Endothelial cell (in vitro differentiated cells): Measurements from ENCODE around the gene HDGFL2. TPM values are rescaled to one million over a fixed set of nuclear protein-coding genes. Genes with fewer than 3 reads are reported as not detected.
A peak's percentile ranks its signal among the peaks of the same experiment; 100 is the strongest.

Experiments used
- DNase-seq: peaks from one replicate; pipeline ENCODE4 v3.0.0; 2021; ENCODE audit warnings: low spot score
- H3K27ac Mint-ChIP-seq: one replicate; pipeline ENCODE4 v1.8.0; 2021; ENCODE audit warnings: mixed read lengths, inconsistent platforms; ENCODE audit not compliant: unreplicated experiment
- H3K27me3 Mint-ChIP-seq: one replicate; pipeline ENCODE4 v1.8.0; 2021; ENCODE audit warnings: mild to moderate bottlenecking, moderate library complexity, mixed read lengths, inconsistent platforms; ENCODE audit not compliant: unreplicated experiment
- H3K36me3 Mint-ChIP-seq: one replicate; pipeline ENCODE4 v1.8.0; 2021; ENCODE audit warnings: mild to moderate bottlenecking, low read depth, mixed read lengths, inconsistent platforms; ENCODE audit not compliant: unreplicated experiment
- H3K4me1 Mint-ChIP-seq: one replicate; pipeline ENCODE4 v1.8.0; 2021; ENCODE audit warnings: mild to moderate bottlenecking, mixed read lengths, inconsistent platforms; ENCODE audit not compliant: unreplicated experiment
- H3K4me3 Mint-ChIP-seq: one replicate; pipeline ENCODE4 v1.8.0; 2021; ENCODE audit warnings: mild to moderate bottlenecking, mixed read lengths, inconsistent platforms; ENCODE audit not compliant: unreplicated experiment
- H3K9me3 Mint-ChIP-seq: one replicate; pipeline ENCODE4 v1.8.0; 2021; ENCODE audit warnings: mixed read lengths, inconsistent platforms; ENCODE audit not compliant: unreplicated experiment
- total RNA-seq: library from RNA; stranded (reverse); fragmentation: NEBNext Ultra II Directional; extraction: Animal tissue kit (Norgen Biotek cat#: 25700); gene quantifications from one replicate; pipeline ENCODE4 v1.2.1, GENCODE V29; 2021; ENCODE audit not compliant: unreplicated experiment
- TF ChIP-seq, protein P1 (sequence below): fragments of 200-600 bp; sonication (generic); IDR thresholded peaks from one replicate; pipeline ENCODE4 v1.5.0; 2021; ENCODE audit warnings: antibody characterized with exemption; ENCODE audit not compliant: unreplicated experiment

Gene HDGFL2
- total RNA-seq, 1 donor from 2014 or later = 107 TPM

DNA sequence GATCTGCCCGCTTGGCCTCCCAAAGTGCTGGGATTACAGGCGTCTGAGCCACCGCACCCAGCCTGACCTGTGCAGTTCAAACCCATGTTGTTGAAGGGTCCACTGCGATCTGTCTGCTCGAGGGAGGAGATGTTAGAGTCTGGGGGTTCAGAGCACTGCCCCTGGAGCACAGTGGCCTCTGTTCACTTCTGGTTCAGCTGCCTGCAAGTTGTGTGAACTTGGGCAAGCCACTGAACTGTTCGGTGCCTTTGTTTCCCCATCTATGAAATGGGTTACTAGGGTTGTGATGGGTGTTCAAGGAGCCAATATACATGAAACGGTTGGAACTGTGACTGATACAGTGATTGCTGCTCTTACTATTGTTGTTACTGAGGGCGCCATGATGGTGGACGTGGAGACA lies 61.2 kb downstream of the HDGFL2 start:
- Mint-ChIP-seq H3K27me3 (no peaks in the 10 kb centered on the region), H3K4me3 (no peak overlapping the region), H3K36me3 (no peaks in the 10 kb centered on the region), H3K4me1 (no peaks in the 10 kb centered on the region), H3K9me3 (no peaks in the 10 kb centered on the region), H3K27ac (no peak overlapping the region)
- no peak for DNase-seq
- TF ChIP-seq, protein P1, sequence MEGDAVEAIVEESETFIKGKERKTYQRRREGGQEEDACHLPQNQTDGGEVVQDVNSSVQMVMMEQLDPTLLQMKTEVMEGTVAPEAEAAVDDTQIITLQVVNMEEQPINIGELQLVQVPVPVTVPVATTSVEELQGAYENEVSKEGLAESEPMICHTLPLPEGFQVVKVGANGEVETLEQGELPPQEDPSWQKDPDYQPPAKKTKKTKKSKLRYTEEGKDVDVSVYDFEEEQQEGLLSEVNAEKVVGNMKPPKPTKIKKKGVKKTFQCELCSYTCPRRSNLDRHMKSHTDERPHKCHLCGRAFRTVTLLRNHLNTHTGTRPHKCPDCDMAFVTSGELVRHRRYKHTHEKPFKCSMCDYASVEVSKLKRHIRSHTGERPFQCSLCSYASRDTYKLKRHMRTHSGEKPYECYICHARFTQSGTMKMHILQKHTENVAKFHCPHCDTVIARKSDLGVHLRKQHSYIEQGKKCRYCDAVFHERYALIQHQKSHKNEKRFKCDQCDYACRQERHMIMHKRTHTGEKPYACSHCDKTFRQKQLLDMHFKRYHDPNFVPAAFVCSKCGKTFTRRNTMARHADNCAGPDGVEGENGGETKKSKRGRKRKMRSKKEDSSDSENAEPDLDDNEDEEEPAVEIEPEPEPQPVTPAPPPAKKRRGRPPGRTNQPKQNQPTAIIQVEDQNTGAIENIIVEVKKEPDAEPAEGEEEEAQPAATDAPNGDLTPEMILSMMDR = no peak

DNA sequence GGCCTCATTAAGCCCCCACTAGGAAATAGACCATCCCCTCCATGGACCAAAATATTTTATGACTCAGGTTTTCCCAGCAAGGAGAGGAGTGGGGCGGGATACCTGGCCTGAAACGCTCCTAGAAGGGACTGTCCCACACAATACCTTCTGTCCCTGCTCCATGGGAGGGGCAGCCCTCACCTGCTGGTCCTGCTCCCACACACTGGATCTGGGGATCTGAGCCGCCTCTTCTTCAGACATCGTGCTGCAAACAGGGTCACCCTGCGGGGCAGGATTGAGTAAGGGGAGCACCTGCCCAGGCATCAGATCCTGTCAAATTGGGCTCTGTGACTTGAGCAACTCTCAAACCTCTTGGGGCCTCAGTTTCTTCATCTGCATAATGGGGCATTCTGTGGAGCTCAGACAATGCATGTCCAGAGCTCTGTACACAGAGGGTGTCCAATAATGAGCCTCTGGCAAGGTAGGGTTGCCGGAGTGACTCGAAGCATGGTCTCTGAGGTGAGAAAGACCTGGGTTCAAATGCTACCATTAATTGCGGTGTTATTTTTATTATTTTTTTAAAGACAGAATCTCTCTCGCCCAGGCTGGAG lies 61.8 kb downstream of the HDGFL2 start:
- TF ChIP-seq, protein P1 = no peak
- no peak overlapping the region for H3K4me3 Mint-ChIP-seq
- H3K27ac Mint-ChIP-seq = no peak overlapping the region
- H3K36me3 Mint-ChIP-seq = no peaks in the 10 kb centered on the region
- no peak for DNase-seq
- no peaks in the 10 kb centered on the region for H3K4me1 Mint-ChIP-seq
- no peaks in the 10 kb centered on the region for H3K27me3 Mint-ChIP-seq
- no peaks in the 10 kb centered on the region for H3K9me3 Mint-ChIP-seq

DNA sequence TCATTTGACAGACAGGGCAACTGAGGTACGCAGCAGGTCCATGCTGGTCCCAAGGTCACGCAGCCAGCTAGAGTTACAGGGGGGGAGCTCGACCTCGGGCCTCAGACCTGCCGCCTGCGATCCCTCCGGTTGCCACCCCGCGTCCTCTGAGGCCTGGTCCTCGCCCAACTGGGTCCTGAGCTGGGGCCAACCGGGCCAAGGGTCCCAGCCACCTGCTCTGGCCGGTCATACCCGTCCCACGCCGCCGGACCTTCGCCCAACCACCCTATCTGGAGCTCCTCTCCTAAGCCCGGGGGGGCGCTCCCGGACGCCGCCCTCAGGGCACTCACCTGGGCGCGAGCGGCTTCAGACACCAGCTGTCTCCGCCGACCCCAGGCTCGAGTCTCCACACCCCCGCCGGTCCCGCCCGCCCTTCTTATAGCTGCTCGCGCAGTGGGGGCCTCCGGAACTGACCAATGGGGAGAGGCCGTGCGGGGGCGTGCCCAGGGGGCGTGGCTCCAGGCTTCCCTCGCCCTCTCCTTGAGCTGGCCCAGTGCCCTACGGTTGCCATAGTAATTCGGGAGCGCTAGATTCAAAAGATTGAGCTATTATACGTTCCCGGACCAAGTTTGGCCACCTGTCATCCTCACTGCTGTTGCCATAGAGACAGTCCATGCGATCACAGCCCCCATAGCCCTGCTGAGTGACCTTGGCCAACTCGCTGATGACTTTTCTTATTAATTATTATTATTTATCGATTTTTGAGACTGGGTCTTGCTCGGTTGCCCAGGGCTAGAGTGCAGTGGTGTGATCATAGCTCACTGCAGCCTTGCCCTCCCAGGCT lies 63.0 kb downstream of the HDGFL2 start, which contains the start of gene PLIN5:
Gene PLIN5 (minus strand): TSS at position 389 of the 823 bp plus-strand sequence. CDS start 1,150 bp downstream, outside the sequence.
- no peaks in the 10 kb centered on the region for H3K36me3 Mint-ChIP-seq
- DNase-seq = peak; percentile 77
- no peak within 1 kb of the TSS for H3K4me3 Mint-ChIP-seq
- TF ChIP-seq, protein P1 = no peak
- peaks cover 3% of the 10 kb centered on the region for H3K27me3 Mint-ChIP-seq
- H3K9me3 Mint-ChIP-seq = no peaks in the 10 kb centered on the region
- H3K4me1 Mint-ChIP-seq = peaks cover 4% of the 10 kb centered on the region
- peak within 1 kb of the TSS; percentile 64 for H3K27ac Mint-ChIP-seq

DNA sequence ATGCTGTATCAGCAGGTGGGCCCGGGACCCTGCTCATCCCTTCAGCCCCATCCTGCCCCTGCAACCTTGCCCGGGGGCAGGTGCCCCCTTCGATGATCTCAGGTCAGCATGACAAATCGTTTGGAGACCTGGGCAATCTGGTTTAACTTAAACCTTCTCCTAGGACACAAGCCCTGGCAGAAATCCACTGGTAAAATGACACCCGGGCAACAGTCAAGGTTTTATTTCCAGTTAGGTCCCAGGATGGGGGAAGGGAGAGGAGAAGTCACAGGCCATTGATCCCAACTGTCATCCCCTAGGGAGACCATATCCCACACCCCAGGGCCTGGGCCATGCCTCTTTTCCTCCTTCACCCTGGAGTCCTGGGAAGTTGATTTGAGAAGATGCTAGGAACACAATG lies 64.7 kb downstream of the HDGFL2 start:
- DNase-seq = no peak
- TF ChIP-seq, protein P1 = no peak
- H3K4me3 Mint-ChIP-seq = no peak overlapping the region
- no peak overlapping the region for H3K27ac Mint-ChIP-seq
- no peaks in the 10 kb centered on the region for H3K36me3 Mint-ChIP-seq
- peaks cover 6% of the 10 kb centered on the region for H3K4me1 Mint-ChIP-seq
- no peaks in the 10 kb centered on the region for H3K9me3 Mint-ChIP-seq
- peaks cover 5% of the 10 kb centered on the region for H3K27me3 Mint-ChIP-seq
